Uterus (tissue), 2 donors: ENCODE measurements around the gene PRKAG3.
"Not testable (repeated sequence)": the region's sequence is repeated elsewhere in the genome, so short reads cannot be mapped to it uniquely, and the experiment has no call there.

Experiments
- POLR2A ChIP-seq, 2 donors: fragments of 450-650 bp; IDR thresholded peaks; one replicate each; pipeline ENCODE4 v1.6.1; 2016; ENCODE audit warnings: antibody characterized with exemption in 2 of 2, mild to moderate bottlenecking in 1 of 2, moderate library complexity in 1 of 2
- TF ChIP-seq, protein P1 (sequence below), 4 experiments: fragments of 200-600 bp in 2 of 4; fragments of 450-650 bp in 2 of 4; sonication (generic) in 2 of 4; IDR thresholded peaks; one replicate each; pipeline ENCODE4 v1.5.1; 2016 to 2019; ENCODE audit warnings: antibody characterized with exemption in 4 of 4, mild to moderate bottlenecking in 2 of 4, moderate library complexity in 1 of 4

DNA sequence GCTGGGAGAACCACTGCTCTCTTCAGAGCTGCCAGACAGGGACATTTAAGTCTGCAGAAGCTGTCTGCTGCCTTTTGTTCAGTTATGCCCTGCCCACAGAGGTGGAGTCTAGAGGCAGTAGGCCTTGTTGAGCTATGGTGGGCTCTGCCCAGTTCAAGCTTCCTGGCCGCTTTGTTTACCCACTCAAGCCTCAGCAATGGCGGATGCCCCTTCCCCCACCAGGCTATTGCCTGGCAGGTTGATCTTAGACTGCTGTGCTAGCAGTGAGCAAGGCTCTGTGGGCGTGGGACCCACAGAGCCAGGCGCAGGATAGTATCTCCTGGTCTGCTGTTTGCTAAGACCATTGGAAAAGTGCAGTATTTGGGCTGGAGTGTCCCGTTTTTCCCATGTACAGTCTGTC lies 58.8 kb downstream of the PRKAG3 start:
- TF ChIP-seq, protein P1, sequence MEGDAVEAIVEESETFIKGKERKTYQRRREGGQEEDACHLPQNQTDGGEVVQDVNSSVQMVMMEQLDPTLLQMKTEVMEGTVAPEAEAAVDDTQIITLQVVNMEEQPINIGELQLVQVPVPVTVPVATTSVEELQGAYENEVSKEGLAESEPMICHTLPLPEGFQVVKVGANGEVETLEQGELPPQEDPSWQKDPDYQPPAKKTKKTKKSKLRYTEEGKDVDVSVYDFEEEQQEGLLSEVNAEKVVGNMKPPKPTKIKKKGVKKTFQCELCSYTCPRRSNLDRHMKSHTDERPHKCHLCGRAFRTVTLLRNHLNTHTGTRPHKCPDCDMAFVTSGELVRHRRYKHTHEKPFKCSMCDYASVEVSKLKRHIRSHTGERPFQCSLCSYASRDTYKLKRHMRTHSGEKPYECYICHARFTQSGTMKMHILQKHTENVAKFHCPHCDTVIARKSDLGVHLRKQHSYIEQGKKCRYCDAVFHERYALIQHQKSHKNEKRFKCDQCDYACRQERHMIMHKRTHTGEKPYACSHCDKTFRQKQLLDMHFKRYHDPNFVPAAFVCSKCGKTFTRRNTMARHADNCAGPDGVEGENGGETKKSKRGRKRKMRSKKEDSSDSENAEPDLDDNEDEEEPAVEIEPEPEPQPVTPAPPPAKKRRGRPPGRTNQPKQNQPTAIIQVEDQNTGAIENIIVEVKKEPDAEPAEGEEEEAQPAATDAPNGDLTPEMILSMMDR (IDR thresholded peaks at IDR 0.05): not testable (repeated sequence)
- TF ChIP-seq POLR2A (IDR thresholded peaks at IDR 0.05): not testable (repeated sequence)
